Duodenal mucosa (tissue), 2 donors: Measurements from ENCODE around the gene ZNF532.

ENCODE experiments used
- H3K27ac ChIP-seq: one replicate; pipeline ENCODE4 v1.7.0; 2013; ENCODE audit warnings: low read depth, low read length
- H3K27me3 ChIP-seq, 2 donors: one replicate each; pipeline ENCODE4 v1.7.0; 2013; ENCODE audit warnings: low read length in 2 of 2, control low read depth in 1 of 2; ENCODE audit not compliant: insufficient read depth in 2 of 2, control insufficient read depth in 1 of 2
- H3K36me3 ChIP-seq, 2 donors: one replicate each; pipeline ENCODE4 v1.7.0; 2013; ENCODE audit warnings: low read length in 2 of 2, control low read depth in 1 of 2; ENCODE audit not compliant: insufficient read depth in 2 of 2, control insufficient read depth in 1 of 2
- H3K4me1 ChIP-seq, 2 donors: one replicate each; pipeline ENCODE4 v1.7.0; 2013; ENCODE audit warnings: low read length in 2 of 2, control low read depth in 1 of 2; ENCODE audit not compliant: insufficient read depth in 2 of 2, control insufficient read depth in 1 of 2
- H3K4me3 ChIP-seq, 2 donors: one replicate each; pipeline ENCODE4 v1.7.0; 2013; ENCODE audit warnings: low read length in 2 of 2, low read depth in 1 of 2
- H3K9ac ChIP-seq, 2 donors: one replicate each; pipeline ENCODE4 v1.7.0; 2013; ENCODE audit warnings: low read length in 2 of 2, low read depth in 1 of 2
- H3K9me3 ChIP-seq, 2 donors: one replicate each; pipeline ENCODE4 v1.7.0; 2013; ENCODE audit warnings: low read length in 2 of 2, control low read depth in 1 of 2; ENCODE audit not compliant: control insufficient read depth in 1 of 2

Gene ZNF532

GRCh38 chr18:58953627-58954026 is 89.0 kb downstream of the ZNF532 start:
- Histone ChIP-seq H3K27ac (no peak overlapping the region), H3K9ac (no peak overlapping the region), H3K4me3 (no peak overlapping the region), H3K36me3 (no peaks in the 10 kb centered on the region), H3K4me1 (peaks cover 0 to 4% of the 10 kb centered on the region in 2 donors), H3K27me3 (no peaks in the 10 kb centered on the region), H3K9me3 (no peaks in the 10 kb centered on the region)

GRCh38 chr18:58955001-58955400 is 90.3 kb downstream of the ZNF532 start:
- H3K4me1 ChIP-seq: peaks cover 0 to 4% of the 10 kb centered on the region in 2 donors
- no peak overlapping the region for H3K9ac ChIP-seq
- no peaks in the 10 kb centered on the region for H3K9me3 ChIP-seq
- H3K27ac ChIP-seq: no peak overlapping the region
- no peaks in the 10 kb centered on the region for H3K27me3 ChIP-seq
- no peak overlapping the region for H3K4me3 ChIP-seq
- H3K36me3 ChIP-seq: no peaks in the 10 kb centered on the region

- Histone ChIP-seq H3K9me3 (no peaks in the 10 kb centered on the region), H3K27ac (no peak overlapping the region), H3K9ac (no peak overlapping the region), H3K36me3 (no peaks in the 10 kb centered on the region), H3K4me3 (no peak overlapping the region), H3K27me3 (no peaks in the 10 kb centered on the region), H3K4me1 (peaks cover 0 to 4% of the 10 kb centered on the region in 2 donors)
Observed at GRCh38 chr18:58955738-58956137, 91.1 kb downstream of the ZNF532 start.

- H3K9ac ChIP-seq: no peak overlapping the region
- peaks cover 0 to 3% of the 10 kb centered on the region in 2 donors for H3K4me1 ChIP-seq
- no peak overlapping the region for H3K27ac ChIP-seq
Observed at GRCh38 chr18:58958628-58959027, 94.0 kb downstream of the ZNF532 start.

GRCh38 chr18:58960508-58960907 is 95.8 kb downstream of the ZNF532 start:
- no peaks in the 10 kb centered on the region for H3K27me3 ChIP-seq
- H3K9me3 ChIP-seq: no peaks in the 10 kb centered on the region
- H3K27ac ChIP-seq: no peak overlapping the region
- peaks cover 2 to 11% of the 10 kb centered on the region in 2 donors for H3K4me1 ChIP-seq
- no peaks in the 10 kb centered on the region for H3K36me3 ChIP-seq
- no peak overlapping the region for H3K9ac ChIP-seq
- no peak overlapping the region for H3K4me3 ChIP-seq

More at GRCh38 chr18:58958628-58959027, 94.0 kb downstream of the ZNF532 start:
- Histone ChIP-seq H3K9me3 (no peaks in the 10 kb centered on the region), H3K27me3 (no peaks in the 10 kb centered on the region), H3K36me3 (no peaks in the 10 kb centered on the region), H3K4me3 (no peak overlapping the region)

- no peaks in the 10 kb centered on the region for H3K27me3 ChIP-seq
- no peaks in the 10 kb centered on the region for H3K9me3 ChIP-seq
- no peak overlapping the region for H3K27ac ChIP-seq
- peaks cover 8 to 17% of the 10 kb centered on the region in 2 donors for H3K4me1 ChIP-seq
- H3K9ac ChIP-seq: no peak overlapping the region
- no peaks in the 10 kb centered on the region for H3K36me3 ChIP-seq
- no peak overlapping the region for H3K4me3 ChIP-seq
Observed at GRCh38 chr18:58960946-58961722, 96.5 kb downstream of the ZNF532 start.

GRCh38 chr18:58962336-58962735 is 97.7 kb downstream of the ZNF532 start:
- no peaks in the 10 kb centered on the region for H3K36me3 ChIP-seq
- peaks cover 14 to 17% of the 10 kb centered on the region in 2 donors for H3K4me1 ChIP-seq
- no peak overlapping the region for H3K9ac ChIP-seq
- H3K9me3 ChIP-seq: no peaks in the 10 kb centered on the region
- H3K4me3 ChIP-seq: no peak overlapping the region
- H3K27ac ChIP-seq: no peak overlapping the region
- H3K27me3 ChIP-seq: no peaks in the 10 kb centered on the region

- Histone ChIP-seq H3K27ac (no peak overlapping the region), H3K9ac (no peak overlapping the region), H3K4me3 (no peak overlapping the region), H3K36me3 (no peaks in the 10 kb centered on the region), H3K9me3 (no peaks in the 10 kb centered on the region), H3K4me1 (peaks cover 18 to 22% of the 10 kb centered on the region in 2 donors), H3K27me3 (no peaks in the 10 kb centered on the region)
Observed at GRCh38 chr18:58965291-58966004, 100.8 kb downstream of the ZNF532 start.

- H3K4me1 ChIP-seq: peaks cover 18 to 22% of the 10 kb centered on the region in 2 donors
- no peak overlapping the region for H3K9ac ChIP-seq
- H3K36me3 ChIP-seq: no peaks in the 10 kb centered on the region
- H3K27ac ChIP-seq: no peak overlapping the region
- H3K27me3 ChIP-seq: no peaks in the 10 kb centered on the region
- H3K4me3 ChIP-seq: no peak overlapping the region
- no peaks in the 10 kb centered on the region for H3K9me3 ChIP-seq
Observed at GRCh38 chr18:58966005-58966677, 101.5 kb downstream of the ZNF532 start.

GRCh38 chr18:58966704-58967103 is 102.0 kb downstream of the ZNF532 start:
- no peak overlapping the region for H3K27ac ChIP-seq

More at GRCh38 chr18:58966704-58967103, 102.0 kb downstream of the ZNF532 start:
- Histone ChIP-seq H3K9ac (no peak overlapping the region), H3K36me3 (no peaks in the 10 kb centered on the region), H3K27me3 (no peaks in the 10 kb centered on the region), H3K4me3 (no peak overlapping the region), H3K4me1 (peaks cover 18 to 22% of the 10 kb centered on the region in 2 donors), H3K9me3 (no peaks in the 10 kb centered on the region)
